Measurements from ENCODE around the gene VRTN.

The VRTN gene

GRCh38 chr14:74309125-74310022 is 38.9 kb upstream of the VRTN start:
- ChIA-PET CTCF (interaction anchor here (1.5 kb wide), 1 partner anchor 12 kb away, joined by 4 read pairs; no protein-coding TSS in a partner anchor), POLR2A (no interaction called here)
- Histone ChIP-seq H3K4me1 (ENCODE audit: control extremely low read depth in 1 of 4, control insufficient read depth in 4 of 4, insufficient read depth in 4 of 4, low read length in 3 of 4) (no peaks in the 10 kb centered on the region), H3K9me3 (ENCODE audit: control extremely low read depth in 1 of 5, control insufficient read depth in 4 of 5, insufficient read depth in 2 of 5, low read depth in 1 of 5, low read length in 4 of 5) (no peaks in the 10 kb centered on the region), H3K27me3 (replicated peaks in 2 of 5; ENCODE audit: control insufficient read depth in 4 of 5, insufficient read depth in 5 of 5, low read length in 4 of 5) (no peaks in the 10 kb centered on the region), H3K27ac (ENCODE audit: insufficient read depth in 1 of 2, low read depth in 1 of 2, low read length in 2 of 2, poor library complexity in 1 of 2, severe bottlenecking in 2 of 2) (no peak overlapping the region), H3K4me3 (ENCODE audit: control insufficient read depth in 1 of 7, extremely low read depth in 1 of 7, insufficient read depth in 4 of 7, low read depth in 2 of 7, low read length in 6 of 7) (no peak overlapping the region), H3K36me3 (ENCODE audit: control insufficient read depth in 4 of 4, insufficient read depth in 4 of 4, low read length in 3 of 4) (no peaks in the 10 kb centered on the region)
- WGBS (ENCODE audit: insufficient coverage) = 83% methylated on average over 6 of the region's 8 CpGs
- no peak for DNase-seq

- Histone ChIP-seq H3K9me3 (ENCODE audit: control extremely low read depth in 1 of 5, control insufficient read depth in 4 of 5, insufficient read depth in 2 of 5, low read depth in 1 of 5, low read length in 4 of 5) (no peaks in the 10 kb centered on the region), H3K4me1 (ENCODE audit: control extremely low read depth in 1 of 4, control insufficient read depth in 4 of 4, insufficient read depth in 4 of 4, low read length in 3 of 4) (no peaks in the 10 kb centered on the region), H3K36me3 (ENCODE audit: control insufficient read depth in 4 of 4, insufficient read depth in 4 of 4, low read length in 3 of 4) (no peaks in the 10 kb centered on the region), H3K27me3 (replicated peaks in 2 of 5; ENCODE audit: control insufficient read depth in 4 of 5, insufficient read depth in 5 of 5, low read length in 4 of 5) (no peaks in the 10 kb centered on the region), H3K4me3 (ENCODE audit: control insufficient read depth in 1 of 7, extremely low read depth in 1 of 7, insufficient read depth in 4 of 7, low read depth in 2 of 7, low read length in 6 of 7) (no peak overlapping the region), H3K27ac (ENCODE audit: insufficient read depth in 1 of 2, low read depth in 1 of 2, low read length in 2 of 2, poor library complexity in 1 of 2, severe bottlenecking in 2 of 2) (no peak overlapping the region)
- DNase-seq = no peak
- 90% methylated on average over 2 of the region's 2 CpGs for WGBS (ENCODE audit: insufficient coverage)
- ChIA-PET CTCF (interaction anchor here (1.1 kb wide), 1 partner anchor 9 kb away, joined by 3 read pairs; the partner anchor contains the start of gene ABCD4), POLR2A (no interaction called here)
Observed at GRCh38 chr14:74312161-74312560, 36.1 kb upstream of the VRTN start.

GRCh38 chr14:74313601-74314000 is 34.7 kb upstream of the VRTN start:
- Histone ChIP-seq H3K36me3 (ENCODE audit: control insufficient read depth in 4 of 4, insufficient read depth in 4 of 4, low read length in 3 of 4) (no peaks in the 10 kb centered on the region), H3K27ac (ENCODE audit: insufficient read depth in 1 of 2, low read depth in 1 of 2, low read length in 2 of 2, poor library complexity in 1 of 2, severe bottlenecking in 2 of 2) (no peak overlapping the region), H3K27me3 (replicated peaks in 2 of 5; ENCODE audit: control insufficient read depth in 4 of 5, insufficient read depth in 5 of 5, low read length in 4 of 5) (no peaks in the 10 kb centered on the region), H3K9me3 (ENCODE audit: control extremely low read depth in 1 of 5, control insufficient read depth in 4 of 5, insufficient read depth in 2 of 5, low read depth in 1 of 5, low read length in 4 of 5) (no peaks in the 10 kb centered on the region), H3K4me1 (ENCODE audit: control extremely low read depth in 1 of 4, control insufficient read depth in 4 of 4, insufficient read depth in 4 of 4, low read length in 3 of 4) (no peaks in the 10 kb centered on the region), H3K4me3 (ENCODE audit: control insufficient read depth in 1 of 7, extremely low read depth in 1 of 7, insufficient read depth in 4 of 7, low read depth in 2 of 7, low read length in 6 of 7) (no peak overlapping the region)
- 100% methylated on average over 2 of the region's 5 CpGs for whole genome bisulfite sequencing (ENCODE audit: insufficient coverage)
- POLR2A ChIA-PET = interaction anchor here (0.8 kb wide), 1 partner anchor 10 kb away, joined by 4 read pairs; no protein-coding TSS in a partner anchor
- DNase-seq = no peak
- CTCF ChIA-PET = interaction anchor here (0.8 to 1.1 kb wide), 2 partner anchors 10 to 11 kb away, joined by 3 to 5 read pairs; partner anchors contain the start of gene ABCD4

GRCh38 chr14:74314576-74314975 is 33.7 kb upstream of the VRTN start:
- DNase-seq = no peak
- no peak overlapping the region for H3K4me3 ChIP-seq (ENCODE audit: control insufficient read depth in 1 of 7, extremely low read depth in 1 of 7, insufficient read depth in 4 of 7, low read depth in 2 of 7, low read length in 6 of 7)
- H3K27me3 ChIP-seq (replicated peaks in 2 of 5; ENCODE audit: control insufficient read depth in 4 of 5, insufficient read depth in 5 of 5, low read length in 4 of 5) = no peaks in the 10 kb centered on the region
- H3K27ac ChIP-seq (ENCODE audit: insufficient read depth in 1 of 2, low read depth in 1 of 2, low read length in 2 of 2, poor library complexity in 1 of 2, severe bottlenecking in 2 of 2) = no peak overlapping the region
- H3K4me1 ChIP-seq (ENCODE audit: control extremely low read depth in 1 of 4, control insufficient read depth in 4 of 4, insufficient read depth in 4 of 4, low read length in 3 of 4) = no peaks in the 10 kb centered on the region
- H3K36me3 ChIP-seq (ENCODE audit: control insufficient read depth in 4 of 4, insufficient read depth in 4 of 4, low read length in 3 of 4) = no peaks in the 10 kb centered on the region
- ChIA-PET POLR2A (interaction anchor here (0.7 kb wide), 1 partner anchor 30 kb away, joined by 6 read pairs; no protein-coding TSS in a partner anchor), CTCF (no interaction called here)
- WGBS (ENCODE audit: insufficient coverage) = no CpG with 5 or more reads among the region's 4 CpGs
- H3K9me3 ChIP-seq (ENCODE audit: control extremely low read depth in 1 of 5, control insufficient read depth in 4 of 5, insufficient read depth in 2 of 5, low read depth in 1 of 5, low read length in 4 of 5) = no peaks in the 10 kb centered on the region

GRCh38 chr14:74324931-74325361 is 23.3 kb upstream of the VRTN start:
- WGBS (ENCODE audit: insufficient coverage) = 82% methylated on average over 2 of the region's 3 CpGs
- POLR2A ChIA-PET = no interaction called here
- no peaks in the 10 kb centered on the region for H3K9me3 ChIP-seq (ENCODE audit: control extremely low read depth in 1 of 5, control insufficient read depth in 4 of 5, insufficient read depth in 2 of 5, low read depth in 1 of 5, low read length in 4 of 5)
- no peak overlapping the region for H3K4me3 ChIP-seq (ENCODE audit: control insufficient read depth in 1 of 7, extremely low read depth in 1 of 7, insufficient read depth in 4 of 7, low read depth in 2 of 7, low read length in 6 of 7)
- H3K36me3 ChIP-seq (ENCODE audit: control insufficient read depth in 4 of 4, insufficient read depth in 4 of 4, low read length in 3 of 4) = no peaks in the 10 kb centered on the region
- H3K27ac ChIP-seq (ENCODE audit: insufficient read depth in 1 of 2, low read depth in 1 of 2, low read length in 2 of 2, poor library complexity in 1 of 2, severe bottlenecking in 2 of 2) = no peak overlapping the region
- H3K4me1 ChIP-seq (ENCODE audit: control extremely low read depth in 1 of 4, control insufficient read depth in 4 of 4, insufficient read depth in 4 of 4, low read length in 3 of 4) = no peaks in the 10 kb centered on the region
- CTCF ChIA-PET = interaction anchor here (0.8 to 2.2 kb wide), 4 partner anchors 17 to 153 kb away, joined by 3 to 6 read pairs (median 5); no protein-coding TSS in a partner anchor
- peak; percentile 31 to 67 (median 44) for DNase-seq
- no peaks in the 10 kb centered on the region for H3K27me3 ChIP-seq (replicated peaks in 2 of 5; ENCODE audit: control insufficient read depth in 4 of 5, insufficient read depth in 5 of 5, low read length in 4 of 5)

- H3K4me1 ChIP-seq (ENCODE audit: control extremely low read depth in 1 of 4, control insufficient read depth in 4 of 4, insufficient read depth in 4 of 4, low read length in 3 of 4) = no peaks in the 10 kb centered on the region
- no peaks in the 10 kb centered on the region for H3K36me3 ChIP-seq (ENCODE audit: control insufficient read depth in 4 of 4, insufficient read depth in 4 of 4, low read length in 3 of 4)
- CTCF ChIA-PET = interaction anchor here (0.8 to 2.2 kb wide), 4 partner anchors 17 to 153 kb away, joined by 3 to 6 read pairs (median 5); no protein-coding TSS in a partner anchor
- H3K9me3 ChIP-seq (ENCODE audit: control extremely low read depth in 1 of 5, control insufficient read depth in 4 of 5, insufficient read depth in 2 of 5, low read depth in 1 of 5, low read length in 4 of 5) = no peaks in the 10 kb centered on the region
- POLR2A ChIA-PET = no interaction called here
- no peak overlapping the region for H3K4me3 ChIP-seq (ENCODE audit: control insufficient read depth in 1 of 7, extremely low read depth in 1 of 7, insufficient read depth in 4 of 7, low read depth in 2 of 7, low read length in 6 of 7)
- DNase-seq = no peak
- H3K27ac ChIP-seq (ENCODE audit: insufficient read depth in 1 of 2, low read depth in 1 of 2, low read length in 2 of 2, poor library complexity in 1 of 2, severe bottlenecking in 2 of 2) = no peak overlapping the region
- no peaks in the 10 kb centered on the region for H3K27me3 ChIP-seq (replicated peaks in 2 of 5; ENCODE audit: control insufficient read depth in 4 of 5, insufficient read depth in 5 of 5, low read length in 4 of 5)
- 95% methylated on average over 3 of the region's 3 CpGs for WGBS (ENCODE audit: insufficient coverage)
Observed at GRCh38 chr14:74325446-74325845, 22.8 kb upstream of the VRTN start.
